ENCODE results near the gene MCHR1.
"Not testable (repeated sequence)": the region's sequence is repeated elsewhere in the genome, so short reads cannot be mapped to it uniquely, and the experiment has no call there.

MCHR1 gene, protein sequence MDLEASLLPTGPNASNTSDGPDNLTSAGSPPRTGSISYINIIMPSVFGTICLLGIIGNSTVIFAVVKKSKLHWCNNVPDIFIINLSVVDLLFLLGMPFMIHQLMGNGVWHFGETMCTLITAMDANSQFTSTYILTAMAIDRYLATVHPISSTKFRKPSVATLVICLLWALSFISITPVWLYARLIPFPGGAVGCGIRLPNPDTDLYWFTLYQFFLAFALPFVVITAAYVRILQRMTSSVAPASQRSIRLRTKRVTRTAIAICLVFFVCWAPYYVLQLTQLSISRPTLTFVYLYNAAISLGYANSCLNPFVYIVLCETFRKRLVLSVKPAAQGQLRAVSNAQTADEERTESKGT

DNA sequence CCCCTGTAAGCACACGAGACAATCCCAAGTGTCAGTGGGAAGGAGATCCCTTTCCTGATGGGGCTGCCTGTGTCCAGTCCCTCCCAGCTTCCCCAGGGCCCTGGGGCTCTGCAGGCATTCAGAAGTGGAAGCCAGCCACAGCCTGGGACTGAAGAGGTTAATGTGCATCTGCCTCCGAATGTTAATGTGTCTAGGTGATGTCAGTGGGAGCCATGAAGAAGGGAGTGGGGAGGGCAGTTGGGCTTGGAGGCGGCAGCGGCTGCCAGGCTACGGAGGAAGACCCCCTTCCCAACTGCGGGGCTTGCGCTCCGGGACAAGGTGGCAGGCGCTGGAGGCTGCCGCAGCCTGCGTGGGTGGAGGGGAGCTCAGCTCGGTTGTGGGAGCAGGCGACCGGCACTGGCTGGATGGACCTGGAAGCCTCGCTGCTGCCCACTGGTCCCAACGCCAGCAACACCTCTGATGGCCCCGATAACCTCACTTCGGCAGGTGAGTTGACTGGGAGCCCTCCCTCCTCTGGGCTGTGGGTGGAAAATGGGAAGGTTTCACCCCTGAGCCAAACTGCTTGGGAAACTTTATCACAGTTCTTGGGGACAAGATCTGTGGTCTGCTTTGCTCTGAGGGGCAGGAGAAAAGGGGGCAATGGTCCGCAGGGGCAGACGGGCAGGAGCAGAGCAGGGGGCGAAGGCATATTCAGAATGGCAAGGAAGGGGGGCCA, at the start of gene MCHR1:
Gene MCHR1 (plus strand): TSS at position 236 of the 715 bp plus-strand sequence. CDS start 169 bp downstream, at position 405.
- no peak for DNase-seq

DNA sequence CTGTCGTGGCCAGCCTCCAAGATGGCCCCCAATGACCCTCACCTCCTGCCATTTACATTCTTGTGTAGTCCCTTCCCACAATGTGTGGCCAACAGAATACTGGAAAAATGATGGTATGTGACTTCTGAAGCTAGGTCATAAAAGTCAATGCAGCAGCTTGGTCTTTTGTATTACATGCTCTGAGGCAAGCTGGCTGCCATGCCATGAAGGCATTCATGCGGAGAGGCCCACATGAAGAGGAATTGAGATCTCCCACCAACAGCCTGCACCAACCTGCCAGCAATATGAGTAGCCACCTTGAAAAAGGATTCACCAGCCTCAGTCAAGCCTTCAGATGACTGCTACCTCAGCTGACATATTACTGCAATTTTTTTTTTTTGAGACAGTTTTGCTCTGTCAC, 47.4 kb upstream of the MCHR1 start:
- DNase-seq = no peak

DNA sequence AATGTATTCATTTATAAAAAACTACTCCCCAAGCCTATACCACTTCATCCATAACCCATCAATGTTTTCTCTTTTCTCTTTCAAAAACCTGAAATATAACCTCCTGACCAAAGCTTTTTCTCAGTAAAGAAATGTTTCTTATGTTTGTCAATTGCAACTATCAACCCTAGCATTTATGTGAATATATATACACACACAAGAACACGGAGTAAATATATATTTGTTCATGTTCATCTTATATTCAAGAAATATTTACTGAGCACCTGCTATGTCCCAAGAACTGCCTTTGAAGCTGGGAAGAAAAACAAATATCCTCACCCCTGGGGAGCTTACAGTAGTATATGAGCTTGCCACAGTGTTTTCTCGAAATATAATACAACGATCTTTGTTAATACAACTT, 46.2 kb upstream of the MCHR1 start:
- DNase-seq = no peak

GRCh38 chr22:40634119-40634903, 45.0 kb upstream of the MCHR1 start:
- DNase-seq = no peak

DNA sequence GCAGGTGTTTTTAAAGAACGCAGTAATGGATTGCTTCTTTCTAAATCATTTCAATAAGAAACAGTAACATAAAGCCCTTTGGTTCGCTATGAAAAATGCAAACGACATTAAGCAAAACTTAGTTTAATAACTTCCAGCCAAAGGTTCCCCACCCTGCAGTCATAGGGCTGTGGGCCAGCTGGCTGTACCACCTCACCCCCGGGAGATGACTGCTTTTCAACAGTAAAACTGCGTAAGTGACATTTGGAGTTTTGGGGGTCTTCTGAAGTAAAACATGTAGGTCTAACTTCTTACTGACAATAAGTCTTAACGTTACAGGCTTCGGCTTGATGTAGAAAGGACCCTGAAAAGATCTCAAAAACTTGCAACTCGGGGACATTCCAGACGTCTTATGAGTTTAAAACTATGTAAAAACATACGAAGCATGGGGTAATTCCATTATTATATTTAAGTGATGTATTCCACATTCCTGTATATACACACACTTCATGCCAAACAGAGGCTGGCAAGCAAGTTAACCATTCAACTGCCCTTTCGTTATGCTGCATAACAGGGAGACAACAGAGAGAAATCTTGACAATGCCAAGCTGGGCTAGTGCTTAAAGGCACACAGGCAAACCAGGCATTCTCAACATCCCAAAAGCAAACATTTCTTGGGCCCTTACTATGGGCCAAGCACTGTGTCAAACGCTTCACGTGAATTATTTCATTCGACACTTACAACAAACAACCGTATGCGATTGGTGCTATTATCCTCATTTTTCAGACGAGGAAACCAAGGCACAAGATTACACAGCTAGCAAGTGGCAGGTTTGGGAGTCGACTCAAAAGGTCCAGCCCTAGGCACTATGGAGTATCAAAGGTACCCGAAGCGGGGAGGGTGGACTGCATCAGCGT, 44.0 kb upstream of the MCHR1 start:
- DNase-seq = peak; percentile 42

- DNase-seq = no peak
Measured at GRCh38 chr22:40635940-40636379, 43.3 kb upstream of the MCHR1 start.

DNA sequence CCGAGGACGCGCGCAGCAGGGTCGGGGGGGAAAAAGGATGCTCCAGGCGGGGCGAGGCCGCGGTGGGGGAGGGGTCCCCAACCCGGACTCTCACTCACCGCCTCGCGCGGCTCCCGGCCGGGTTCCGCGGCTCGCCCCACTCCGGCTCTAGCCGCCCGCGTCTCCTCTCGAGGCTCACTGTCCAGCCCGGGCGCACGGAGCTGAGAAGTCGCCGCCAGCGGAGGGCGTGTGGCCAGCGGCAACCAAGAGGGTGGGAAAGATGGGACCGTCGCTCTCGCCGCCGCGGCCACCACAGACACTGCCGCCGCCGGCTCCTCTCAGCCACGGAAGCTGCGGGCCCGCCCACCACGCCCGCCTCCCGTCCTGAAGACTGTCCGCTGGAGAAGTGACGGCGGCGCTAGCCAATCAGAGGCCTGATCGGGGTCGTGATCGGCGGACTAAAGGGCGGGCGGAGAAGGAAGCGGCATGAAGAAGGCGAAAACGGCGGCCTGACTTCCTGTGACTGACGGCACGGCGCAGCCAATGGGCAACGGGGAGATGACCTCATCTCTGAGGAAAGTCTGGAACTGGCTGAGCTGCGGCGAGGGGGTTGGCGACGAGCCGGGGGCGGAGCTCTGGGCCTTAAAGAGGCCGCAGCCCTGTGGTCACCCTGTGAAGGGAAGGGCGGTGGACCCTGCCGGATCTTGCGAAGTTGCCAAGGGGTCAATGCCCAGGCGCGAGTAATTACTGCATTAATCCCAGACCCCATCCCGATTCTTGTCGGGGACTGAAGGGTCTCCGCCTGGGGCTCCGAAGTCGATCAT, 42.7 kb upstream of the MCHR1 start, which contains the start of gene MRTFA:
Gene MRTFA (minus strand): TSS at position 340 of the 803 bp plus-strand sequence.
- peak; percentile 100 for DNase-seq

DNA sequence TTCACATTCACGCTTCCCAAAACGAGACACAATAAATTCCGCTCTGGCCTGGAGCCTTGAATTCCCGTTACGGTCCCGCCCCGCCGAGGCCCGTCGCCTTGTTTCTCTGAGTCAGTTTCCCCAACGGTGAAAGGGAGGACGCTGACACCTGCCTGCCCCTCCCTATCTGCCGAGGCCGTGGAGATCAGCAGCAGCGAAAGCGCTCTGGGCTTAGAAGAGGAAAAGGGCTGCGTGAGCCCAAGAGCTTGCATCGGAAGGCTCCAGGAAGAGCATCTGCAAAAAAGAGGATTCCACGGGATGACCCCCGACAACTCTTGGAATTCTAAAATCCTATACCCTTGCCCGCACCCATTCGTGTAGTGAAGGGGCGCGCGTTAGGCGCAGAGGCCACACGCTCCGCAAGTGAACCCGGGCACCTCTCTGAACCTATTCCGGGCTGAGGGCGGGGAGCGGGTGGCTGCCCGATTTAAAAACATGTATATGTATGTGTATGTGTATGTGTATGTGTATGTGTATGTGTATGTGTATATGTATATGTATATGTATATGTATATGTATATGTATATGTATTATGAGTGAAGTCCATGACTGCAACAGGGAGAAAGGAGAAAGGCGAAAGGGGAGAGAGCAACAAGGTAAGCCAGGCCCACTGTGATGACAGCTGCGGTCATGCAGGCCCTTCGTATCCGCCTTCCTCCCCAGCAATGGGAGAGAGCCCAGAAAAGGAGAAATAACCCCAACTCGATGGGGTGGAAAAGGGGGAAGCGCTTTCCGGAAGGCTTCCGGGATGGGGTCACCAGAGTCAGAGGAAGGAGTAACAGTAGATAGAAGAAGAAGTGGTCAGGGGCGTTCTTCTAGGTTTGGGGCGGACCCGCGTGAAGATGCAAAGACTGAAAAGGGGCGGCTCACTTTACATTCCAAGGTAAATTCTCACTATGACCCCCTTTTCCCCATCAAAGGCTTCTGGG, 41.8 kb upstream of the MCHR1 start:
- no peak for DNase-seq

GRCh38 chr22:40638261-40638660, 41.0 kb upstream of the MCHR1 start:
- no peak for DNase-seq

DNA sequence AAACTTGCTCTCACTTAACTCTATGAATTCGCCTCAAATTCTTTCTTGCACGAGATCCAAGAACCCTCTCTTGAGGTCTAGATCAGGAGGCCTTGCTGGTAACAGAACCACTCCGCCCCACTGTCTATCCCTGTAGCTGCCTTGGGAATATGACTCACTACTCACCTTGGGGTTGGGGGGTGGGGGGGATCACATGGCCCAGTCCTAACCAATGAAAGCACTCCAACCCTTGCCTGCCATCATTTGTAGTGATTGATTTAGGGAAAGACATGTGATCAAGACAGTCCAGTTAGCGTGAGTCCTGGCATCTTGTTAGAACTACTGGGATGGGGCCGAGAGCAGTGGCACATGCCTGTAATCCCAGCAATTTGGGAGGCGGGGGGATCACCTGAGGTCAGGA, 38.0 kb upstream of the MCHR1 start:
- DNase-seq = no peak

- DNase-seq = no peak
Measured at GRCh38 chr22:40642316-40642715, 37.0 kb upstream of the MCHR1 start.

GRCh38 chr22:40645579-40646197, 33.6 kb upstream of the MCHR1 start:
- no peak for DNase-seq

- no peak for DNase-seq
Measured at GRCh38 chr22:40648386-40648785, 30.9 kb upstream of the MCHR1 start.

DNA sequence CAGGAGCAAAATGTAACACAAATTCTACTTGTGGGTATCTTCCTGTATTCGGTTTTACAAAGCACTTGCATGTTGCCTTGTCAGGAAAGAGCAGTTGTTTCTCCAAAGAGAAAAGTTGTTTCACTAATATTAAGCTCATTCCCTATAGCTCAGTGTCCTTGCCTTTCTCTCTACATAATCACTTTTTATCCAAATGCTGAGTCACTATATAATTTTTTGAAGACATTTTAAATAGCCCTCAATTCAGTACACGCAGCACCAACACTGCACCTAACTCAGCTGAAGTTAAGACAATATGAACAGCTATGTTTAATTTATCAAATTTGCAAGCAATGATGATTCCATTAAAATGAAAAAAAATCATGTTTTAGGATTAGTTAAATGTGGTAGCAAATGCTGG, 28.2 kb upstream of the MCHR1 start:
- DNase-seq = no peak

- peak; percentile 100 for DNase-seq
Measured at GRCh38 chr22:40651563-40652501, 27.5 kb upstream of the MCHR1 start.

GRCh38 chr22:40653361-40653760, 25.9 kb upstream of the MCHR1 start:
- DNase-seq = no peak

DNA sequence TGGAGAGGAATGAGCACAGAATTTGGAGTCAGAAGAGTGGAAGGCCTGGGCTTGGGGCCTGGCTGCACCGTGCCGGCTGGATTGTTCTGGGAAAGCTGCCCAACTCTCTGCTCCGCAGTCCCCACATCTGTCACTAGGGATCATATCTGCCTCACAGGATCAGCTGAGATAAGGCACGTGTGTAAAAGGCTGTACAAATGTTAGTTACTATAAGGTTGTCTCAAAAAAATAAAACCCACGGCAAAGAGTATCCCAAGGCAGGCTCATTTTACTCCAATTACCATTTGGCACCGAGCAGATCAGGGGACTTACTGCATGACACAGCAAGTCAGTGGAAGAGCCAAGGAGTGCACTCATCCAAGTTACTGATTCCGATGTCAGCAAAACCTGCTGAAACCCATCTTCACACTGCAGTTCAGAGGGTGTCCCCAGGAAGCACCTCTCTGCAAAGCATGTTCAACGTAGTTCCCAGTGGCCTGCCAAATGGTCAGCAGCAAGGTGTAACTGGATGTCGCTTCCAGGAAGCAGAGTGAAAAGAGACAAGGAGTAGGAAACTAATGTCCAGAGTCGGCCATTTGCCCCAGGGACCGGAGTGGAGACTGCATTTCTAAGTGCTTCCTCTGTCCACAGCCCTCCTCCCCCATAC, 24.6 kb upstream of the MCHR1 start:
- DNase-seq = peak; percentile 64

DNA sequence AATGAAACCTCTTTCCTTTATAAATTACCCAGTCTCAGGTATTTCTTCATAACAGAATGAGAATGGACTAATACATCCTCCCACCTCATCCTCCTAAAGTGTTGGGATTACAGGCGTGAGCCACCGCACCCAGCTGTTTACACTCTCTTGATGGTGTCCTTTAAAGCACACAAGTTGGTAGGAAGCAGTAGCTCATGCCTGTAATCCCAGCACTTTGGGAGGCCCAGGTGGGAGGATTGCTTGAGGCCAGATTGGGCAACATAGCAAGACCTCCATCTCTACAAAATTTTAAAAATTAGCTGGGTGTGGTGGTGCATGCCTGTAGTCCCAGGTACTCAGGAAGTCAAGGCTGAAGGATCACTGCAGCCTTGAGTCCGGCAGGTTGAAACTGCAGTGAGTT, 23.3 kb upstream of the MCHR1 start:
- not testable (repeated sequence) for DNase-seq

All from EL (cell line).